Gastroesophageal sphincter (tissue), 3 donors: ENCODE data around the gene SAMD4B.

Source experiments
- CTCF ChIP-seq, 4 experiments: fragments of 200-600 bp in 2 of 4; fragments of 450-650 bp in 2 of 4; sonication (generic) in 1 of 4; IDR thresholded peaks; one replicate each; pipeline ENCODE4 v1.5.1; 2017 to 2019; ENCODE audit warnings: antibody characterized with exemption in 4 of 4, mild to moderate bottlenecking in 2 of 4, moderate library complexity in 2 of 4
- EP300 ChIP-seq: sonication (generic); formaldehyde crosslinking; IDR thresholded peaks from one replicate; pipeline ENCODE4 v1.6.1; 2017; ENCODE audit warnings: antibody characterized with exemption, mild to moderate bottlenecking
- POLR2A ChIP-seq, 2 donors: fragments of 450-650 bp; IDR thresholded peaks; one replicate each; pipeline ENCODE4 v1.6.1; 2017; ENCODE audit warnings: antibody characterized with exemption in 2 of 2, mild to moderate bottlenecking in 2 of 2, moderate library complexity in 1 of 2
- POLR2AphosphoS5 ChIP-seq: sonication (generic); formaldehyde crosslinking; IDR thresholded peaks from one replicate; pipeline ENCODE4 v1.6.1; 2017; ENCODE audit warnings: antibody characterized with exemption

- no peak for TF ChIP-seq CTCF (IDR thresholded peaks at IDR 0.05)
- TF ChIP-seq POLR2A (IDR thresholded peaks at IDR 0.05), result no peak
- no peak for TF ChIP-seq EP300
- no peak for TF ChIP-seq POLR2AphosphoS5
These were observed 16.2 kb upstream of the SAMD4B start for GRCh38 chr19:39325778-39326665.
